OCI-LY3 (cell line): ENCODE results near the gene TPGS2.
"Not testable (repeated sequence)": the region's sequence is repeated elsewhere in the genome, so short reads cannot be mapped to it uniquely, and the experiment has no call there.

ENCODE experiments used
- H2AFZ ChIP-seq: fragments of 200-600, 300-600 bp; shearing (Covaris generic); 2 replicates; pipeline ENCODE4 v1.6.0; 2014; ENCODE audit warnings: antibody characterized with exemption, low read depth, low read length
- H3K27ac ChIP-seq: fragments of 200-600, 300-600 bp; sonication (generic); 2 replicates; pipeline ENCODE4 v1.5.1; 2014; ENCODE audit warnings: mild to moderate bottlenecking, low read length, moderate library complexity, mixed read lengths
- H3K27me3 ChIP-seq: fragments of 200-600, 300-600 bp; sonication (generic); 2 replicates; pipeline ENCODE4 v1.6.1; 2014; ENCODE audit warnings: low read depth, low read length, mixed read lengths
- H3K36me3 ChIP-seq: fragments of 200-600, 300-600 bp; sonication (generic); replicated peaks from 2 replicates; pipeline ENCODE3; 2014; ENCODE audit warnings: low read depth, low read length, mixed read lengths
- H3K4me1 ChIP-seq: fragments of 300-600, 200-600 bp; sonication (generic); 2 replicates; pipeline ENCODE4 v1.6.1; 2014; ENCODE audit warnings: low read length, mixed read lengths
- H3K4me2 ChIP-seq: fragments of 200-600, 300-600 bp; sonication (generic); 2 replicates; pipeline ENCODE4 v1.6.1; 2014; ENCODE audit warnings: low read length, mixed read lengths
- H3K4me3 ChIP-seq: fragments of 300-600, 200-600 bp; sonication (generic); 2 replicates; pipeline ENCODE4 v1.5.1; 2014; ENCODE audit warnings: antibody characterized with exemption, mild to moderate bottlenecking, low read length, moderate library complexity
- H3K79me2 ChIP-seq: fragments of 300-600, 200-600 bp; shearing (Covaris generic); 2 replicates; pipeline ENCODE4 v1.6.1; 2014; ENCODE audit warnings: mild to moderate bottlenecking, low read length, mixed read lengths
- H3K9ac ChIP-seq: fragments of 300-600, 200-600 bp; shearing (Covaris generic); 2 replicates; pipeline ENCODE4 v1.6.0; 2014; ENCODE audit warnings: mild to moderate bottlenecking, low read length, moderate library complexity
- H3K9me3 ChIP-seq: fragments of 200-600, 300-600 bp; shearing (Covaris generic); 2 replicates; pipeline ENCODE4 v1.6.1; 2014; ENCODE audit warnings: low read length, mixed read lengths; ENCODE audit not compliant: insufficient read depth
- H4K20me1 ChIP-seq: fragments of 200-600, 300-600 bp; sonication (generic); 2 replicates; pipeline ENCODE4 v1.6.1; 2016; ENCODE audit warnings: low read length, mixed read lengths; ENCODE audit not compliant: insufficient read depth
- EZH2phosphoT487 ChIP-seq: fragments of 200-600 bp; shearing (Covaris generic); IDR thresholded peaks from 2 replicates; pipeline ENCODE4 v1.6.1; 2018; ENCODE audit warnings: antibody characterized with exemption, mixed run types, low read depth
- TF ChIP-seq, protein P1 (sequence below): fragments of 200-600, 300-600 bp; sonication (generic); IDR thresholded peaks from 2 replicates; pipeline ENCODE4 v1.5.1; 2014; ENCODE audit warnings: antibody characterized with exemption, low read length, low read depth

Gene TPGS2

DNA sequence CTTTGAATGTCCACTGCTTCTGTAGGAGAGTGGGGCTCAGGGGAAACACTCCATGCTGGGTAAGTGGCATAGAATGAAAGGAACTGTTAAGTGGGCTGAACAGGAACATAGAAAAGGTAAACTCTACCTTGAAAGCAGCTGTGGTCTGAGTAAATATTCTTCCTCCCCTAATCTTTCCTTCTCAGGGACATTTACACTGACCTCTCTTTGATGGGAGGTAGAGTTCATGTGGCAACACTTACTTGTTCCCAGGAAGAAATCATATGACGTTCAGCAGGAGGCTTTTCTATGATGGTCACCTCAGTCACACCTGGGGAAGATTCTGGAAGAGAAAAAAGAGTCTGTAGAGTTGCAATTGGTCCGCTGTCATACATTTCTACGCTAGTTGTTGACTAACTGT, 10.2 kb downstream of the TPGS2 start:
- Histone ChIP-seq H4K20me1 (no peaks in the 10 kb centered on the region; the same call in 1 of the 2 replicates), H3K79me2 (no peaks in the 10 kb centered on the region), H2AFZ (no peak overlapping the region), H3K4me3 (no peak overlapping the region), H3K4me2 (no peak overlapping the region), H3K4me1 (no peaks in the 10 kb centered on the region), H3K27me3 (no peaks in the 10 kb centered on the region), H3K9me3 (no peaks in the 10 kb centered on the region), H3K9ac (no peak overlapping the region), H3K27ac (no peak overlapping the region), H3K36me3 (peaks cover 28% of the 10 kb centered on the region)
- TF ChIP-seq EZH2phosphoT487: no peak
- TF ChIP-seq, protein P1, sequence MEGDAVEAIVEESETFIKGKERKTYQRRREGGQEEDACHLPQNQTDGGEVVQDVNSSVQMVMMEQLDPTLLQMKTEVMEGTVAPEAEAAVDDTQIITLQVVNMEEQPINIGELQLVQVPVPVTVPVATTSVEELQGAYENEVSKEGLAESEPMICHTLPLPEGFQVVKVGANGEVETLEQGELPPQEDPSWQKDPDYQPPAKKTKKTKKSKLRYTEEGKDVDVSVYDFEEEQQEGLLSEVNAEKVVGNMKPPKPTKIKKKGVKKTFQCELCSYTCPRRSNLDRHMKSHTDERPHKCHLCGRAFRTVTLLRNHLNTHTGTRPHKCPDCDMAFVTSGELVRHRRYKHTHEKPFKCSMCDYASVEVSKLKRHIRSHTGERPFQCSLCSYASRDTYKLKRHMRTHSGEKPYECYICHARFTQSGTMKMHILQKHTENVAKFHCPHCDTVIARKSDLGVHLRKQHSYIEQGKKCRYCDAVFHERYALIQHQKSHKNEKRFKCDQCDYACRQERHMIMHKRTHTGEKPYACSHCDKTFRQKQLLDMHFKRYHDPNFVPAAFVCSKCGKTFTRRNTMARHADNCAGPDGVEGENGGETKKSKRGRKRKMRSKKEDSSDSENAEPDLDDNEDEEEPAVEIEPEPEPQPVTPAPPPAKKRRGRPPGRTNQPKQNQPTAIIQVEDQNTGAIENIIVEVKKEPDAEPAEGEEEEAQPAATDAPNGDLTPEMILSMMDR: no peak

DNA sequence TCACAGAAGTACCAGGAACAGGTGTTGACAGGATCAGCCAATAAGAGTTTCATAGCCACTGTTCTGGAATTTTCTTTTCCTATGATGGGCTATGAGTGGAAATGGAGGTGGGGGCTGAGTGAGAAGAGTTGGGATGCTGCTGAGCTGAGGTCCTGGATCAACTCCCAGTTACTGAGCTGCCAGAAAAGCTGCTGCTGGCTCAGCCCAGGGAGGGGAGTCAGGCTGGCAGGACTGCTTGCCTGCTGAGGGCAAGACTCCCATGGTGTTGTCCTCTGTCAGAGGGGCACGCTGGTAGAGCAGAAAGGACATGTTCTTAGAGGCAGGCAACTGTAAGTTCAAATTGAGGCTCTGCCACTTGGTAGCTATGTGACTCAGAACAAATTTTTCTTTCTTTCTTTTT, 11.8 kb downstream of the TPGS2 start:
- Histone ChIP-seq H3K4me1 (no peaks in the 10 kb centered on the region), H3K79me2 (no peaks in the 10 kb centered on the region), H3K4me2 (no peak overlapping the region), H3K27ac (no peak overlapping the region), H3K27me3 (no peaks in the 10 kb centered on the region), H3K9ac (no peak overlapping the region), H3K4me3 (no peak overlapping the region), H4K20me1 (peaks cover 2% of the 10 kb centered on the region), H2AFZ (no peak overlapping the region), H3K36me3 (peaks cover 23% of the 10 kb centered on the region), H3K9me3 (no peaks in the 10 kb centered on the region)
- TF ChIP-seq, protein P1: no peak
- no peak for TF ChIP-seq EZH2phosphoT487

DNA sequence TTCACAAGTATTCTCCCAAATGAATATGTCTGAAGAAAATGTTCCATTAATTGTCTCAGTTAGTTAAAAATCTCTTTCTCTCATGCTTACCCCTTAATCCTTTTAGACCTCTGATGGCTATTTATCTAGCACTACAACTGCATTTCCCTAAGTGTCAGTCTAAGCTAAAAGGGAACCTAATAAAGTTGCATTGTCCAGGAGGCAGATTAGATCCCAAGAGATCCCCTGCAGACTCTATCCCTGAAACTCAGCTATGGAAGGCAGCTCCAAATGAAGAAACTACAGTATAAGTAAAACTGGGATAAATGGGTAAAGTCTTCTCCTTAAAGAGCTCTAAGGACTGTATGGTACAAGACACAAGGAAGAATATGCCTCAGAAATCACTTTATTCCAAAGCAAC, 12.7 kb downstream of the TPGS2 start:
- peaks cover 20% of the 10 kb centered on the region for H3K36me3 ChIP-seq
- not testable (repeated sequence) for H3K4me1 ChIP-seq, H3K4me3 ChIP-seq, H3K27me3 ChIP-seq, H3K9me3 ChIP-seq, H4K20me1 ChIP-seq, H3K4me2 ChIP-seq, H3K27ac ChIP-seq, H3K9ac ChIP-seq, H2AFZ ChIP-seq, H3K79me2 ChIP-seq

DNA sequence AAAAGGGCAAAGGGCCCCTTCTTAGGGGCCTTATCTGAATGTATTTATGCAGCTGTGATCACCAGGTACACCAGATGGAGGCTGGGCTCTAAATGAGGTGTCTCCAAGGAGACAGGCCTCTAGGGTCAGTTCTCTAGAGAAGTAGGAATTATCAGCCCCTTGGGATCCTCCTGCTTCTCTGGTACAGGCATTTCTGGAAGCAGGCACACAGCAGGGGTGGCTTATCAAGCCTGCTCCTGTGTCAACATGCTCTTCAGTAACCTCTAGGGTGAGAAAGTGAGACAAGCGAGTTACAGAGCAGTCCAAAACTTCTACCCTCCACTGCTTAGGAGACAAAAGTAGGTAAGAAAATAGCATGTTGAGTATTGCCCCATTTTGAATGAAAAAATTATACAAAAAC, 13.8 kb downstream of the TPGS2 start:
- no peaks in the 10 kb centered on the region for H3K9me3 ChIP-seq
- H3K9ac ChIP-seq: no peak overlapping the region
- no peaks in the 10 kb centered on the region for H3K4me1 ChIP-seq
- H3K27me3 ChIP-seq: no peaks in the 10 kb centered on the region
- no peak overlapping the region for H3K27ac ChIP-seq
- TF ChIP-seq, protein P1: no peak
- TF ChIP-seq EZH2phosphoT487: no peak
- H4K20me1 ChIP-seq: peaks cover 2% of the 10 kb centered on the region
- H3K36me3 ChIP-seq: peaks cover 20% of the 10 kb centered on the region
- H3K4me3 ChIP-seq: no peak overlapping the region
- H3K79me2 ChIP-seq: no peaks in the 10 kb centered on the region
- no peak overlapping the region for H2AFZ ChIP-seq
- H3K4me2 ChIP-seq: no peak overlapping the region

DNA sequence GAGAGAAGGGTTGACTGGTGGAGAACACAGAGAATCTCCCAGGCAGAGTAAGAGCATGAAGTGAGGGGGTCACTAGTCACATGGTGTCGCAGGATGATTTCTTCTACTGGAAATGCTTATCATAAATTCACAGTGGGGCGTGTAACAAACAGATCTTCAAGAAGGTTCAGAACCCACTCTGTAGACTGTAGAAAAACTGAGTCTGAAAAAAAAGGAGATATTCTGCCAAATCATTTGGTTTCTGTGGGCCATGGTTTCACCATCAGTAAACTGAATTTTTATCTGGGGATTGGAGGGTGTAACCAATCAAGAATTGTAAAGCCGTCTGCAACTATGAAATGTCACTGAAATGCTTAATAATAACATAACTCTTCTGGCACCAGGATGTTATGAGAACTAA, 15.0 kb downstream of the TPGS2 start:
- Histone ChIP-seq H3K4me3 (no peak overlapping the region), H3K27ac (no peak overlapping the region), H2AFZ (no peak overlapping the region), H4K20me1 (peaks cover 6% of the 10 kb centered on the region), H3K36me3 (peaks cover 18% of the 10 kb centered on the region), H3K9me3 (no peaks in the 10 kb centered on the region), H3K9ac (no peak overlapping the region), H3K4me1 (no peaks in the 10 kb centered on the region), H3K4me2 (no peak overlapping the region), H3K27me3 (no peaks in the 10 kb centered on the region), H3K79me2 (no peaks in the 10 kb centered on the region)
- TF ChIP-seq, protein P1: no peak
- TF ChIP-seq EZH2phosphoT487: no peak
